Activated T-helper 1 cell treated with anti-CD3 and anti-CD28 coated beads, Interleukin-2, amount 50 U/mL, for 16 hours (primary cell): ENCODE measurements around the gene SKIDA1.

Source experiments
- DNase-seq, 2 donors: peaks; one replicate each; pipeline ENCODE4 v3.0.0-alpha.2; 2020; ENCODE audit warnings: low read depth in 1 of 2, low spot score in 1 of 2

The SKIDA1 gene

DNA sequence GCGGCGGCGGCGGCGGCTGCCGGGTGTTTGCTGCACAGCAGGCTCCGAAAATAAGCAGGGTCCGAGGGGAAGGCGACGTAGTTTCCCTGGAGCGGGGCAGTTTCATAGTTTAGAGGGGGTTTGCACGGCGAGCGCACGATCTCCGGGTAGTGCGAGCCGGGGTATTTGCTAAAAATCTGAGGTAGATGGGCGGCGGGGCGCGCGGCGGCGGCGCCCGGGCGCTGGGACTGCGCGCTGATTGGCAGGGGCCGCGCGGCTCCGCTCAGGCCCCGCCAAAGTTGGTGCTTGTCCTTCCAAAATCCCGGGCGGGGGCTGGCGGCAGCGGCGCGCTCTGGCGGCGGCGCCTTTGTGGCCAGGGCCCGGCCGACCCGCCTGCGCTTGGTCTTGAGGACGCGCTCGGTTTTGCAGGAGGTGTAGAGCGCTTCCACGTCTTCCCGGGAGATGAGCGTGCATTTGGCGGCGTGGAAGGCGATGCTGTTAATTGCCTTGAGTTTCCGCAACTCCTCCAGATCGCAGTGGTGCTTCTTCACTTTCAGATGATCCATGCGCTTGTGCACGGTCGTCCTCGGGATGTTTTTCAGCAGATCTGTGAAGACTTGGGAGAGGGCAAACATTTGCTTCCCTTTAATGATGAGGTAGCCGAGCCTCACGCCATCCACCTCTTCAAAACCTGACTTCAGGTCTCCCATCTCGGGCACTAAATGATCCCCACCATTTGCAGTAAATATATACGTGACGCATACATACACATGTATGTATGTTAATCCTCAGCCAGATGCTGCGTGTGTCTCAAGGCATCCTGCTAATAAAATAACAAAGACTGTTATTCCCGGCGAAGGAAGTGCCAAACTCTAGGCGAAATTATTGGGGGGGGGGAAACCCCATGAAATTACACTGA lies 8.1 kb downstream of the SKIDA1 start:
- DNase-seq = no peak

DNA sequence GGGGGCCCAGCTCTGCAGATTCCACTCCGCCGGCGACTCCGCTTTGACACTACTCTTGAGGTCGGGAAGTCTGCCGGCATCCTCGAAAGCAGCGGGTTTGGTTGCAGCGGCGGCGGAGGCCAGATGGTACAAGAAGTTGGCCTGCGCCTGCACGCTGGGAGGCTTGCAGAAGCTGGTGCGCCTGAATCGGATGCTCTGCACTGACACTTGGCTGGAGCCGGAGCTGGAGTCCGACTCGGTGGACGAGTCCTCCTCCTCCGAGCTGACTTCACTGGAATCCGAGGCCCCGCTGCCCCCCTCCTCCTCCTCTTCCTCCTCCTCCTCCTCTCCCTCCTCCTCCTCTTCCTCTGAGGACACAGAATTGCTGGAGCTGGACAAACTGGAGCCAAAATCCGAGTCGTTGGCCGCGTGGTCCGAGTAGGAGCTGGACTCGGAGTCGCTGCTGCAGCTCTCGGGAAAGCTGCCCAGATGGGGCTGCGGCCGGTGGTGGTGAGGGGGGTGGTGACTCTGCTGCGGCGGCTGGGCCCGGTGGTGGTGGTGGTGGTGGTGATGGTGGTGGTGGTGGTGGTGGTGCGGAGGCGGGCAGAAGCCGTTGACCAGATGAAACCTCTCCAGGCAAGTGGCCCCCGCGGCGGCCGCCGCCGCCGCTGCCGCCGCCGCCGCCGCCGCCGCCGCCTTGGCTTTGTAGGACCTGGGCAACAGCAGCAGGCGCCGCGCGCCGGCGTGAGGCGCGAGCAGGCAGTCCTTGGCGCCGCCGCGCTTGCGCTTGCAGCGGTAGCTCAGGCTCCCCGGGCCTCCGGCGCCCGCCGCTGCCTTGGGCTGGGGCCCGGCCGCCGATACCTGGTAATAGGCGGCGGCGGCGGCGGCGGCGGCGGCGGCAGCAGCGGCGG lies 9.0 kb downstream of the SKIDA1 start:
- DNase-seq = no peak

DNA sequence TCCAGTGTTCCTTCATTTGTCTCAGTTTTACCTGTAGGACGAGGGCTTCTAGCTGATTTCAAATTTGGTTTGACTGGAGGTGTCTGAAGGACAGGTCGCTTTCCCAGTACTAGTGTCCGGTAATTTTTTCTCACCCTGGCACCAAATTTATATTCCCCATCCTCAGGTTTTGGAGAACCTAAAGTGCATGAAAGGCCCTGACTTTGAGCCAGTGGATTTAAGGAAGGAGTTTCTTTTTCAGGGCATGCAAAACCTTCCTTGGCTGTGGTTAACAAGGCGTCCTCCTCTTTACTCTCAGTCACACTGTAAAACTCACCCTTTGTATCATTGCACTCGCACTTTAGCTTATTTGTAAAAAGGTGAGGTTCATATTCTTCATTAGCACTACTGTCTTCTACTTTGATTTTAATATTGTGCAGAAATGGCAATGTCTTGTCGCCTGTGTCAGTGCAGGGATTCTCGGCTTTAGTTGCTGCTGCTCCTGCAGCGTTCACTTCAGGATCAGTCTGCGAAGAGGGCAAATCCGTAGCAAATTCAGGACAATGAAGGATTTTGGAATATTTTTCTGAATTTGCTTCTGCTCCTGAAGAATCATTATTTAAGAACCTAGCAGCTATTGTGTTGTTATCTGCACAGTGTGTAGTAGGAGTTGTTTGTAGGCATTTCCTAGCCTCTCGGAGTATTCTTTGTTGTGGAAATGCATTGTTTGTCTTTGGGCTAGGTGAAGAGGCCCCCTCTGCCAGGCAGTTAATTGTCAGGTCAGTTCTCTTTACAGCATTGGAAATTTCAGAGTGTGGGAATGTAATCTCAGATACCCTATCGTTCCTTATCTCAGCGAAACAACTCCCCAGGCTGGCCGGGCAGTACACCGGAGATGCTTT lies 9.9 kb downstream of the SKIDA1 start:
- DNase-seq = no peak

DNA sequence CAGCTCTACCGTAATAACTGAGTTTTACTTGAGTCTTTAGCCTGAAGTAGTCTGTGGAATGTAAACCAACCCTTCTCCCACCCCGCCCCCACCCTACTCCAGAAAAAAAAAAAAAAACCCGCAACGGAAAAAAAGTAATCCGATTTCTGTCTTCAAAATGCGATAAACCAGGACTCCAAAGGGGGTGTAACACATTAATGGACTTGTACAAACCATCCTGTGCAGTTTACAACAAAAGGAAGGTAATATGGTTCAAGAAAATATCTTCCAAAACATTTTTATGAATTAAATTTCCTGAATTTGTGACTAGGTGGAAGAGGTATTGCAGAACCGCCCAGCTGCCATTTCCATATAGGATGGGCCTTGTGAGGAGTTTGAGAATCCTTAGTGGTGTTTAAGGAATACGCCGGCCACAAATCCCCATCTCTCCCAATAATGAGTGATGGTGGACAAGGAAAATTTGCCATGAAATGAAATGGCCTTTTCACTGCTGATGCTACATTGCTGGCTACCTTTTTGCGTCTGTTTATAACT lies 10.6 kb downstream of the SKIDA1 start:
- no peak for DNase-seq

DNA sequence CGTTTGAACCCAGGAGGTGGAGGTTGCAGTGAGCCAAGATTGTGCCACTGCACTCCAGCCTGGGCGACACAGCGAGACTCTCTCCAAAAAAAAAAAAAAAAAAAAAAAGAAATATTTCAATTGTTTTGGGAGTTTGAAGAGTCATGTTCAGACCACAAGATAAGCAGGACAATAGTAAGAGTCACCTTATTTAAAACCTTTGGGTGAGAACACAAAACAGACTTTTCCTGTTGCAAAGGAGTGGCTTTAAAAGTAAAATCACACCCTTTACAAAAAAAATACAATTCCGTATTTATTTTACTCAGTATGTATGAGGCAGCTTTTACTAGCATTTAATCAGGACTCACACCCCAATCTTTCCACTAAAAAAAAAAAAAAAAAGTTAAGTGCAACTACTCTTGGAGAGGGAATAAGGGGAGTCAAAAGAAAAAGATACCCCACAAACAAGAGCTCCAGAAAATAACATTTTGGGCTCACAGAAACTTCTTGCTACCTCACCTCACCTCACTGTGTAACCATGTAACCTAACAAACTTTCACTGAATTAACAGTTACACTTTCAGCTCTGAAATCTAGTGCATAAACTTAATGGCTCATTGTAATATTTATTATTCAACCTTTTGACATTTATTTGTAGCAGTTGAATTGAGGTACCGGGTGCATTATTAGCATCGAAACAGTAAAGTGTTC lies 11.2 kb downstream of the SKIDA1 start:
- DNase-seq = no peak

DNA sequence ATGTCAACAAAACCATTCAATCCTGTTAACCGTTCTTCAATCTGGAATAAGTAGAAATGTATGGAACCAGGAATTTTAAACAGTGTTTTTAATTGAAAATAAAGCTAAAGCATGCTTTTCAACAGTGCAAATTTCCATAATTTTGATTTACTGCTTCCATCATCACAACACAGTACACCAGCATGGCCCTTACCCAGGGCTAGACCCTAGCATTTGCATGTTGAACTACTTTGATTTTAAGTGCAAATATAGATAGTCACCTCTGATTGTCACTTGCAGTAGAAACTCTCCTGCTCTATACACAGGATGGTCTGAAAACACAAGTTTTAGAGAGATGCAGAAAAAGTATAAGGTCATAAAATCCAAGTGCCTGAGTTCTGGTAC lies 12.1 kb downstream of the SKIDA1 start:
- DNase-seq = no peak

DNA sequence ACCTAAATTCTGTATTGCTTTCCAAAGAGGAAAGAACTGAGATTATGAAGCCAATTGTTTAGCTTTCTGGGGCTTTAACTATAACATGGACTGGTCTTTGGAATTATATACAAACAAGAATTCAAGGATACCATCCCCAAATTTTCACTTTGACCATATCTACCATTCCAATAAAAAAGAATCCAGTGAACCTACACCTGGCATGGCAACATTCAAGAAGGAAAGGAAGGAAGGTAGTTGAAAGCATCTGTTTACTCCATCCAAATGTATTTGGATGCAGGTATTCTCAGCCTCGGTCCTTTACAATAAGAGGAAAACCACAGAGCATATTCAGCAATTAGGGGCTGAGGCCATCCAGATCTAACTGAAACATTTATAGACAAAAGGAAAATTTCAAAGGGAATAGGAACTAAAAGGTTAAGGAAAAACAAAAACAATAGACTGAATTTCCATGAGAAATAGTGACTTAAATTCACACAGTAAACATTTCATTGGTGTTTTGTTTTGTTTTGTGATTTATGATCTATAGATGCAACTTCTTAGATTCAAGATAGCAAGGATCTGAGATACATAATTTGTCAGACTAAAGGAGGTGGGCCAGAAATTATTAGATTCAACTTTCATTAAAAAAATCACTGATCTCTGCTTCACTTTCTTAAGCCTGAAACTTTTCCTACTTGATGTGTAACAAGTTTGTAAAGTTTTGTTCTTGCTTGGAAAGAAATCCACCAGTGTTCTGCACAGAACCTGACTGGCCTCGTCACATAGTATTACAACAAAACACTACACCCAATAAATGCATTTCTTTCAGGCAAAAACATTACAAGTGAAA lies 12.7 kb downstream of the SKIDA1 start:
- no peak for DNase-seq

DNA sequence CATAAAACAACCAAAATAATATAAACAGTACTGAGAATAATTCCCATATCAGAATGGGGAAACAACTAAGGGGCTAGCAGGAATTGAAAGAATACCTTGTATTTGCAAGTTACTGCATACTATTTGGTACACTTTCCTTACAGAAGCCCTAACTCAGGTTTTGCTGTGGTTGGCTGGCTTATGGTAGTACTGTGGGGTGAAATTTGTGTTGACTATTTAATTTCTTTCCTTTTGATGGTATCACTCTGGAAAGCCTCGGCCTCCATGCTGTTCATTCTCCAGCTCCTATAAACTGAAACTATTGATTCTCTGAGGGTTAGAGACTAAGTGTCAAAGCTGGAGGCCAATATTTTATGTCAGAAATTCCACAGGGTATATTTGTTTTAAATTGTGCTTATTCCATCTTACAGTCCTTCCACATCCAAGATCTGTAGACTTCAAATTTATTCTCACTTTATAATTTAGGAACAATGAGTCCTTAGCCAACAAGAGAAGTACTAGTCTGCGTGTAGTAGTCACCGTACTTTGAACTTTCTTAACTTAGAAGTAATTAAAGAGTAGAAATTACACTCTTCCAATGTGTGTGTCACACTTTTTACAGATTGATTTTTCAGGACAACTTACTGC lies 13.4 kb downstream of the SKIDA1 start:
- no peak for DNase-seq

DNA sequence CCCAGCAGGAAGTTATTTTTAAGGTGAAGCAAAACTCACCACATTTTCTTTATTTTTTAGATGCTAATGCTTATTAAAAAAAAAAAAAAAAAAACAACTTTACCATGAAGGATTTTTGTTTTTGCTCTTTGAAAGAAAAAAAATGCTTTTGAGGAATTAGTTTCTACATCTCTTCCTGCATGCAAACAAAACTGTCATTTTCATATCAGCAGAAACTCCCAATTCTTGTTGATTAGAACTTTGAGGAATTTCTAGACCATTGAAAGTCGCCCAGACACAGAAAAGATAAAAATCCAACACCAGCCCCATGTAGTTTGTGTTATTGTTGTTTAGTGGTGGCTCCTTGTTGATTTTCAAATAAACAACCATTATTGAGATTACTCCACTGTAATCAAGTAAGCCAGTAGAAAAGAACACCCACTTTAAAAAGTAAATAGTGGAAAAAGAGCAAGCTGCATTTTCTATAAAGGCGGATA lies 14.3 kb downstream of the SKIDA1 start:
- no peak for DNase-seq

DNA sequence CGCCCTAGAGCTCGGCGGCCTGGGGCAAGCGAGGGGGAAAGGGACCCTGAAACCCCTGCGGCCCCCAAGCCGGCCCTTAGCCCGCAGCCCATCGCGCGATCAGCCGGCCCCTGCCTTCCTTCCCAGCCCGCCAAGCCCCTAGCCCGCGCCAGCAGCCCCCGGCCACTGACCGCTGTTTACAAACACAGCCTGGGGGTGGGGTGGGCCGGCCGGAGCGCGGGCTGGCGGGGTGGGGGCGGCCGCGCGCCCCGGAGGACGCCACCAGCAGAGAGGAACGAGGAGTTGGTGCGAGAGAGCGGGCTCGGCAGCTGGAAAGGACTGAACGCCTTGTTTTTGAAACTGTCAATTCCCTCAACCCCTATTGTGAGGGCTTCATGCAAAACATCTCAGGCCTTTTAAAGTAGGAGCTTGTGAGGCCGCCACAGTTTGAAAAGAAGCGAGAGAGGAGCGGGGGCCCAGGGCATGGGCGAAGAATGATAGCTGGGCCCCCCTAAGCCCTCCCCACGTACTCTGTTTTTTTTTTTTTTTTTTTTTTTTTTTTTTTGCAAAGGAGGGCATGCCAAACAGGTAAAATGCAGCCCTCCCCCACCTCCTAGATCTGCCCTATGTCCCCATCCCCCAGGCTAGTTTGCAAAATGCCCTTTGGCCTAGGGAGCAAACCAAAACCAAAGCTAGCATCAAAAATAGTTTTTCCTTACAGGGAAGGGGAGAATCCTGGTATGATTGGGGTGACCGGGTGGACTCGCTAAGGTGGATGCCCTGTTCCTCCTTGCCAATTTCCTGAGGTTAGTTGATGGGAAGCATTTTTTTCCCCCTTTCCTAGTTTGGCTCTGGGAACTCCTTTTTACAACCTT lies 15.0 kb downstream of the SKIDA1 start:
- DNase-seq = no peak

DNA sequence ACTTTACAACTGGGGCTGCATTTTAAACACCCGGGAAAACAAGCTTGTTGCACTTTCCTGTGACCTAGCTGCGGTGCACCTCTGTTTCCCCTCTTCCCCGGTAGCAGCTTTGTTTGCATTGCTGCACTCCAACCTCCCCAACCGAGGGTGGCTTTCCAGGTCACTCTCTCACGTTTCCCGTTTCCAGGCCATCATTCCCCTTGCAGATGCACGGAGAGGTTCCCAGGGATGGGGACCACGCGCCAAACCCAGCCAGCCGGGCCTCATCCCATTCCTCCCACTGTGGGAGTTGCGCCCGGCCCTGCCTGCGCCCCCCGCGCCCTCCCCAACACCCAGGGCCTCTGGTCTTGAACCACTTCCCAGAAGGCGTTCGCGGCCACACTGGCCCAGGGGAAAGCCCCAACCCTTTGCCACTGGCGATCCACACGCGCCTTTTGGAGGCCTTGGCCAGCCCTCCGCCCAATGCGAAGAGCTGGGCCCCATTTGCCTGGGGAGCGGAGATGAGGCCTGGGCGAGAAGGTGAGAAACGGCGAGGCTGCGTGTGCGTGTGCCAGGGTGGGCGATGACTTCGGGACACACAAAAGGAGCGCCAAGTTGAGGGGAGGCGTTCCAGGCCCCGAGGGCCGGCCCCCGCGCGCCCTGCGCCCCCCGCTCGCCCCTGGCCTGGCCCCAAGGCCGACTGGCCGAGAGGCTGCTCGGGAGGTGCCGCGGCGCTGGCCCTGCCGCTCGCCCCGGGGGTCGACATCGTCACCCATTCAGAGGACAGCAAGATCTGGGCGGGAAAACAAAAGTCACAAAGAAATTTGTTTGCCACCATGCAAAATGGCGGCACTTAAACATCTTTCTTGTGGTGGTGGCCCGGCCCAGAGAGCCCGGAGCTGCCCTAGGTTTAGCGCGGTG lies 15.9 kb downstream of the SKIDA1 start:
- DNase-seq = no peak

DNA sequence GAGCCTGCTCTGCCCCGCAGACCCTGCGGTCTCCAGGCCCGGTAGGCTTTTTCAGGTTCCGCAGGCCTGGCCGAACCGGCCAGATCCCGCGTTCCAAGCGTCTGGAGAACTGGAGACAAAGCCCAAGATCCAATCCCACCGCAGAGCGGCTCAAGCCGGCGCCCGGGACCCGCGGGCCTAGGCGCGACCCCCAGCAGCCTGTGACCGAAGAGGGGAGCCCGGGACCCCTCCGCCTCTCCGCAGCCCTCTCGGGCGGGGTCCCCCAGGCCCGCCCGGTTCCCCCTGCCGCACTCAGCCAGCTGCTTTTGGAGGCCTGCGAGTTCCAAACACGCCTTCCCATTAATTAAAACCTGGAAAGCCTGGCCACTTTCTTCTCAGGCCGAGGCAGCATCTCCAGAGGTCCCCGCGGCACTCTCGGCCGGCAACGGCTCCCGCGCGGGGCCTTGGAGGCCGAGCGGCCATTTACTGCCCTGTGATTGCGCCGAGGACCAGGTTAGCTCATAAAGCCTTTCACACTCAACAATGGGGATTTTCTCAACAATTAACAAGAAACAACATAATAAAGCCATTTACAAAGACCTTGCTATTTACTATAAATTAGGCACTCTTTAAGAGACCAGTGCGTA lies 16.7 kb downstream of the SKIDA1 start:
- no peak for DNase-seq

DNA sequence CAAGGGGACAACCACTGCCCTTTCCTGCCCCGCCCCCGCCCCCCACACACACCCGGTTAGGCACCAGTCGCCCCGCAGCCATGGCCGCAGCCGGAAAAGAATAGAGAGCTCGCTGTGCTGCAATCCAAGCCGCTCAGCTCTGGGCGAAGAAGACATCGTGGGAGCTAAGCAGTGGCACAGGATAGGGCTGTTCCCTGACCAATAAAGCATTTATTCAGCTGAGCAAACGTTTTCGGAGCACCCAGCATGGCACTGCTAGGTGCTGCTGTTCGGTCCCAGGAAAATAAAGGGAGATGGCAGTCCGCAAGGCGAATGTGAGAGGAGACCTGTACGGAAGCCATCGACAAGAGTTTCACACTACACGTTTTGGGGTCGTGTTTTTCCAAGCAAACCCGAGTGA lies 18.3 kb downstream of the SKIDA1 start:
- DNase-seq = no peak

DNA sequence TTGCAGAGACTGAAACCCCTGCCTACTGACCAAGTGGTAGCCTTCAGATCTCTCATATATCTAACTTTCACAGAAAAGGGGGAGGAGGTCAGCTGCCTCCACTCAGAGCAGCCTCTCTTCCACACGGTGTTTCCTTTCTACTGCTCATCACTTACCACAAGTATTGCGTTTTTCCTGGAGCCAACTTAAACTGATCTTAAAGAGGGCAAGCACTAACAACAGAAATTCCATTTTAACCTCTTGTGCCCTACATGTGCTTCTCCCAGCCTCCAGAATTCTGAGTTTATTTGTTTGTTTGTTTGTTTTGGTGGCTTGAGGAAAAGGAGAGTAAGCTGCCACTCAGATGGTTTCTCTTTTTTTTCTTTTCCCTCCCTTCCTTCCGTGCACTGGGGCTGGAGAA lies 19.1 kb downstream of the SKIDA1 start:
- DNase-seq = no peak

DNA sequence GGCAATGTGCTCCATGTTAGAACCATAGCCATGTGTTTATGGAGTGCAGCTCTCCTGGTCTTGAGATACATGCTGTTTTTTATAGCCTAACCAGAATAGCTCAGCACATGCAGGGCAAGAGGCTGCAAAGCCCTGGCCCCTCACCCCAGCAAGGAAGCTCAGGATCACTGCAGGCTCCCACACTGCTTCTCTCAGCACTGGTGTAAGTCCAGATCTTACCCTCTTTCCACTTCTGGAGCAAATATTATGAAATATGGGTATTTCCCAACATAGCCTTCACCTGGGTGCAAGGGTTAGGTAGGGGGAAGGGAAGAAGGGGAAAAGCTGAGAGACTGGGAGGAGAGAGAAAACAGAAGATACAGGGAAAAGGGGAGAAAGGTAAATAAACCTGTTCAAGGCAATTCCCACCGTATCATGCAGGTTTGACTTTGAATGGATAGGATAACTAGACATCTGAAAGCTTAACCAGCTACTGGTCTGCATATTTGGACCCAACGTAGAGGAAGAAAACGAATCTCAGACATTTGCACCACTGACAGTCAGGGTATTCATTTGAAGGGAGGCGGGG lies 19.7 kb downstream of the SKIDA1 start:
- no peak for DNase-seq

DNA sequence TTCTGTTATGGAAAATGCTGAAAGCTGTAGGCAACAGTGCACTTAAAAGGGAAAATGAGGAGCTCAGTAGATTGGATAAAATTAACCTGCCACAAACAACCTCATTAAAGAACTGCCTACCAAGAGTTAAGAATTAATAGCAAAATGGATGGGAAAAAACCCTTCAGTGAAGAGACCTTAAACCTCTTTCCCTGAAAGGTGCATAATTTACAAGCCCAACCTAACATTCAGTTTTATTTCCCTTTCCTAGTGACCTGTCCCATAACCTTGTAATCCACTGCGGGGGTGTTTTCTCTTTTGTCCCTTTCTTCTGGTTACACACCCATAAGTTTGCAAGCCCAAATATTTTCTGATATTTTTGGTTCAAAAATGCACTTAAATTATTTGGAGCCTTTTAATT lies 21.9 kb downstream of the SKIDA1 start:
- DNase-seq = no peak
